B cell (primary cell): Measurements from ENCODE around the gene BRD9. TPM values are rescaled to one million over a fixed set of nuclear protein-coding genes. Genes with fewer than 3 reads are reported as not detected.

Experiments
- ATAC-seq: fragments of 200-7000 bp; cut with Tn5 transposase; one replicate; pipeline ENCODE4 v1.10.0; 2021; ENCODE audit warnings: low read depth, mild to moderate bottlenecking, moderate number of reproducible peaks, moderate library complexity
- CTCF ChIA-PET: fragments of 350-600 bp; sonication (Branson Sonifier 250); formaldehyde crosslinking; loops from one replicate; lab custom pipeline; 2021; ENCODE audit warnings: antibody characterized with exemption, inconsistent platforms; lab: Charles Lee
- POLR2A ChIA-PET: fragments of 350-600 bp; sonication (Branson Sonifier 250); formaldehyde crosslinking; loops from one replicate; lab custom pipeline; 2021; ENCODE audit warnings: antibody characterized with exemption; lab: Charles Lee
- DNase-seq: peaks from one replicate; pipeline ENCODE4 v3.0.0; 2013
- H2AFZ ChIP-seq: 2 replicates; pipeline ENCODE4 v1.6.1; 2012; ENCODE audit warnings: mild to moderate bottlenecking, low read depth, low read length; ENCODE audit not compliant: insufficient read depth, poor library complexity, severe bottlenecking
- H3K27ac ChIP-seq, 2 donors: 1 replicate in 1 of 2; 2 replicates in 1 of 2; pipeline ENCODE4 v1.5.1; 2012 to 2013; ENCODE audit warnings: low read length in 2 of 2, mild to moderate bottlenecking in 2 of 2, moderate library complexity in 1 of 2
- H3K27me3 ChIP-seq, 4 experiments: fragments of 200-600 bp in 1 of 4; sonication (generic) in 1 of 4; replicated peaks in 1 of 4; 1 replicate in 2 of 4; 2 replicates in 2 of 4; pipeline versions ENCODE4 v1.6.1 to v1.7.0; 2013 to 2016; ENCODE audit warnings: low read length in 3 of 4, mild to moderate bottlenecking in 2 of 4, mixed read lengths in 1 of 4, moderate library complexity in 1 of 4; ENCODE audit not compliant: insufficient read depth in 4 of 4, control insufficient read depth in 3 of 4; ENCODE audit errors: control extremely low read depth in 1 of 4
- H3K36me3 ChIP-seq, 2 experiments: replicated peaks in 1 of 2; 1 replicate in 1 of 2; 2 replicates in 1 of 2; pipeline versions ENCODE4 v1.6.1 to v1.7.1; 2013; ENCODE audit warnings: low read length in 1 of 2; ENCODE audit not compliant: insufficient read depth in 2 of 2, control insufficient read depth in 1 of 2; ENCODE audit errors: control extremely low read depth in 1 of 2, extremely low read depth in 1 of 2
- H3K4me1 ChIP-seq, 2 donors: fragments of 200-600 bp in 1 of 2; sonication (generic) in 1 of 2; 1 replicate in 1 of 2; 2 replicates in 1 of 2; pipeline versions ENCODE4 v1.5.1 to v1.6.1; 2013 to 2017; ENCODE audit warnings: low read length in 2 of 2; ENCODE audit not compliant: control insufficient read depth in 2 of 2, insufficient read depth in 2 of 2
- H3K4me2 ChIP-seq: replicated peaks from 2 replicates; pipeline ENCODE3; 2012; ENCODE audit warnings: mild to moderate bottlenecking, low read depth, low read length; ENCODE audit not compliant: poor library complexity, severe bottlenecking
- H3K4me3 ChIP-seq, 5 experiments: fragments of 200-600 bp in 1 of 5; sonication (generic) in 1 of 5; 1 replicate in 3 of 5; 2 replicates in 2 of 5; pipeline versions ENCODE4 v1.5.1 to v1.7.0; 2011 to 2016; ENCODE audit warnings: low read length in 4 of 5, mild to moderate bottlenecking in 4 of 5, low read depth in 2 of 5, control low read depth in 1 of 5, moderate library complexity in 1 of 5; ENCODE audit not compliant: insufficient read depth in 1 of 5; ENCODE audit errors: control extremely low read depth in 1 of 5, extremely low read depth in 1 of 5
- H3K79me2 ChIP-seq: fragments of 200-600 bp; sonication (generic); one replicate; pipeline ENCODE4 v1.6.0; 2016; ENCODE audit warnings: low read length; ENCODE audit not compliant: control insufficient read depth, insufficient read depth
- H3K9ac ChIP-seq: fragments of 200-600 bp; sonication (generic); 2 replicates; pipeline ENCODE4 v1.6.1; 2017; ENCODE audit warnings: mild to moderate bottlenecking, low read length, moderate library complexity
- H3K9me3 ChIP-seq, 3 donors: one replicate each; pipeline versions ENCODE4 v1.6.1 to v1.7.1; 2013; ENCODE audit warnings: low read length in 2 of 3; ENCODE audit not compliant: control insufficient read depth in 2 of 3, insufficient read depth in 1 of 3; ENCODE audit errors: control extremely low read depth in 1 of 3
- H4K20me1 ChIP-seq: 2 replicates; pipeline ENCODE4 v1.6.0; 2012; ENCODE audit warnings: mild to moderate bottlenecking, low read length; ENCODE audit not compliant: insufficient read depth, control insufficient read depth, poor library complexity, severe bottlenecking
- H3K27ac Mint-ChIP-seq: one replicate; pipeline ENCODE4 v1.8.0; 2021; ENCODE audit warnings: mixed read lengths
- H3K27me3 Mint-ChIP-seq: one replicate; pipeline ENCODE4 v1.8.0; 2021; ENCODE audit warnings: mixed read lengths
- H3K4me1 Mint-ChIP-seq: one replicate; pipeline ENCODE4 v1.8.0; 2021; ENCODE audit warnings: mixed read lengths
- H3K4me3 Mint-ChIP-seq: one replicate; pipeline ENCODE4 v1.8.0; 2021; ENCODE audit warnings: mixed read lengths
- H3K9me3 Mint-ChIP-seq: one replicate; pipeline ENCODE4 v1.8.0; 2022; ENCODE audit warnings: mixed read lengths; ENCODE audit not compliant: insufficient read depth
- EZH2 ChIP-seq: IDR thresholded peaks from 2 replicates; pipeline ENCODE4 v1.6.1; 2012; ENCODE audit warnings: borderline replicate concordance, low read depth, mild to moderate bottlenecking, moderate library complexity, low read length; ENCODE audit not compliant: insufficient read depth, poor library complexity, severe bottlenecking
- WGBS: methylation state at CpG from one replicate; pipeline ENCODE4 v1.1.5; 2013; ENCODE audit warnings: missing lambda C conversion rate; ENCODE audit not compliant: insufficient coverage; 5-methylcytosine and 5-hydroxymethylcytosine counted together
- intact Hi-C: fragments of 100-400 bp; cut with micrococcal nuclease; formaldehyde crosslinking; loops from one replicate; pipeline ENCODE4 v1.10.0; 2022
- polyA plus RNA-seq: library from polyadenylated mRNA; depleted of rRNA; stranded (reverse); fragments of >200 nt; gene quantifications from 2 replicates; pipeline ENCODE4 v1.2.3, GENCODE V29; 2012
- total RNA-seq, 2 donors: library from RNA; stranded (reverse); fragments of 120-200 nt in 1 of 2; gene quantifications; 1 replicate in 1 of 2; 2 replicates in 1 of 2; pipeline versions ENCODE4 v1.2.3 to v1.2.4, GENCODE V29; 2013 to 2022
- TF ChIP-seq, protein P1 (sequence below): fragments of 200-600 bp; IDR thresholded peaks from one replicate; pipeline ENCODE4 v1.8.0; 2022; ENCODE audit warnings: antibody characterized with exemption, mild to moderate bottlenecking

Gene BRD9
- total and polyA plus RNA-seq, 2 donors (not counting 1 experiment from before 2014, with no cell fraction given) = 28.3 to 68.6 TPM

DNA sequence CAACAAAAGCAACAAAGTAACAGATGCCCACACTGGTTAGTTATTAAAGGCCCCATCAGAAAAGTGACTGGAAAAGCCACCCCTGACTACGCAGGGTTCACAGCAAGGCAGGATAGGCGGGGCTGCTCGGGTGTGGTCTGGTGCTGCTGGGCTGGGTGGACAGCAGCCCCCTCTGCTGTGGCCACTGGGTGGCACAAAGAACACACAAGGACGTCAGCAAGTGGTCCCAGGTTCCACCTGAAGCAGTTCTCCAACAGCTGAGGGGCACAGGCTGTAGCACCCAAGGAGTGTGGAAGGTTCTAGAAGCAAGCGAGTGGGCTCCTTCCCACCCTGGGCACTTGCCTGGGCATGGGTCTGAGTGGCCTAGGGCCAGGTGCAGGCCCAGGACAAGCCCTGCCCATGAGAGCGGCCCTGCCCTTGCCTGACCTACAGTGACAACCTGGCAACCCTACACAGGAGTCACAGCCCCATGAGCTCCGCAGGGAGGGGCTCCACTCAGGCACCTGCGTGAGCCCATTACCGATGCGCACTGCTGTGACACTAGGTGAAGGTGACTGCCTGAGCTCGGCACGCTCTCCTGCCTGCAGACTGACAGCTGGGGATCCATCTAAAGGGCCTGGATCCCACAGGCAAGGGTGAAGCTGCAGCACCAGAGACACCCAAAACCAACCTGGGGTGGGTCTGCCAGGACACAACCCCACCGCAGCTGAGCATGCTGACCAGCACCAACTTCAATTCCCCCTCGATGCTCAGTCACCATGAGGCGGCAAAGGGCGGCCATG, 8.1 kb downstream of the BRD9 start:
- WGBS = 97% methylated on average over 16 of the region's 16 CpGs
- Histone ChIP-seq H2AFZ (no peak overlapping the region), H3K4me3 (no peak overlapping the region), H3K9ac (no peak overlapping the region), H3K27ac (no peak overlapping the region), H3K9me3 (peaks cover 0 to 9% (median 0%) of the 10 kb centered on the region in 3 donors), H4K20me1 (peaks cover 46% of the 10 kb centered on the region), H3K79me2 (peaks cover 34% of the 10 kb centered on the region), H3K4me1 (no peaks in the 10 kb centered on the region), H3K27me3 (no peaks in the 10 kb centered on the region), H3K4me2 (no peak overlapping the region), H3K36me3 (peaks cover 3 to 86% of the 10 kb centered on the region in 2 experiments)
- intact Hi-C loops = no loop called here
- TF ChIP-seq, protein P1, sequence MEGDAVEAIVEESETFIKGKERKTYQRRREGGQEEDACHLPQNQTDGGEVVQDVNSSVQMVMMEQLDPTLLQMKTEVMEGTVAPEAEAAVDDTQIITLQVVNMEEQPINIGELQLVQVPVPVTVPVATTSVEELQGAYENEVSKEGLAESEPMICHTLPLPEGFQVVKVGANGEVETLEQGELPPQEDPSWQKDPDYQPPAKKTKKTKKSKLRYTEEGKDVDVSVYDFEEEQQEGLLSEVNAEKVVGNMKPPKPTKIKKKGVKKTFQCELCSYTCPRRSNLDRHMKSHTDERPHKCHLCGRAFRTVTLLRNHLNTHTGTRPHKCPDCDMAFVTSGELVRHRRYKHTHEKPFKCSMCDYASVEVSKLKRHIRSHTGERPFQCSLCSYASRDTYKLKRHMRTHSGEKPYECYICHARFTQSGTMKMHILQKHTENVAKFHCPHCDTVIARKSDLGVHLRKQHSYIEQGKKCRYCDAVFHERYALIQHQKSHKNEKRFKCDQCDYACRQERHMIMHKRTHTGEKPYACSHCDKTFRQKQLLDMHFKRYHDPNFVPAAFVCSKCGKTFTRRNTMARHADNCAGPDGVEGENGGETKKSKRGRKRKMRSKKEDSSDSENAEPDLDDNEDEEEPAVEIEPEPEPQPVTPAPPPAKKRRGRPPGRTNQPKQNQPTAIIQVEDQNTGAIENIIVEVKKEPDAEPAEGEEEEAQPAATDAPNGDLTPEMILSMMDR = no peak
- ChIA-PET POLR2A (no interaction called here), CTCF (no interaction called here)
- Mint-ChIP-seq H3K4me3 (no peak overlapping the region), H3K9me3 (no peaks in the 10 kb centered on the region), H3K27me3 (no peaks in the 10 kb centered on the region), H3K27ac (no peak overlapping the region), H3K4me1 (peaks cover 5% of the 10 kb centered on the region)
- DNase-seq (no peak), ATAC-seq (no peak)

DNA sequence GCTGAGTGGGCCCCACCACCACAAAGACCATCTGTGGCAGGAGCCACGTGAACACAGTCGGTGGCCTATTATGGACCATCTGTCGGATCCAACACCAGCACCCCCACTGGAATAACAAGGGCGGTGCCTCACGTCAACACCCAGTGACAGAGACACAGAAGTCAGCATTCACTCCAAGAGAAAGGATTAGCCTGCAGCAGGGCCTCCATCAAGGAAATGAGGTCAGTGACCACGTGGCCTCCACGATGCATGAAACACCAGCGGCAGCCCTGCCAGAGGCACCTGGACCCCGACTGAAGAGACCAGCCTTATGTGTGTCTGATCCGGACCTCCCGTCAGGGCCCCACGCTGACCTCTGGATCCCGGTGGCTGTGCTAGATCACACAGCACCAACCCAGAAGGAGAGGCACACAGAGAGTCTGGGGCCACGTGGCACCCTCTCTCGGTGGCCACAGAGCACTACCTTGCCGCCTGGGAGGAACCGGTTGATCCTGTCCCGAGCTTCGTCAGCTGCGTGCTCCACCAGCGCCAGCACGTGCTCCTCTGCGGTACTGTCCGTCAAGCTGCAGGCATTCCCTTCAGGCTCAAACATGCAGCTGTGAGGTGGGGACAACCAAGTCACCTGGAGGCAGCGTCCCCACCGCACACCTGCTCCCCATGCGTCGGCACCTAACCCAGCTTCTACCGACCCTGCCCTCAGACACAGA, 9.0 kb downstream of the BRD9 start:
- POLR2A ChIA-PET = no interaction called here

More for the DNA sequence above, 9.0 kb downstream of the BRD9 start:
- no peaks in the 10 kb centered on the region for H3K9me3 Mint-ChIP-seq
- H3K79me2 ChIP-seq = peaks cover 31% of the 10 kb centered on the region
- no peak overlapping the region for H3K4me2 ChIP-seq
- intact Hi-C loops = no loop called here
- no peak overlapping the region for H3K9ac ChIP-seq
- H3K27me3 ChIP-seq = no peaks in the 10 kb centered on the region
- whole genome bisulfite sequencing = 95% methylated on average over 28 of the region's 29 CpGs
- no peak overlapping the region for H2AFZ ChIP-seq
- H3K4me3 Mint-ChIP-seq = no peak overlapping the region
- peaks cover 0 to 9% (median 0%) of the 10 kb centered on the region in 3 donors for H3K9me3 ChIP-seq
- no peaks in the 10 kb centered on the region for H3K27me3 Mint-ChIP-seq
- no peak for DNase-seq
- TF ChIP-seq, protein P1 = no peak
- no peak for TF ChIP-seq EZH2
- peaks cover 3 to 78% of the 10 kb centered on the region in 2 experiments for H3K36me3 ChIP-seq
- CTCF ChIA-PET = no interaction called here
- no peak overlapping the region for H3K27ac Mint-ChIP-seq
- ATAC-seq = no peak
- H3K4me1 ChIP-seq = no peaks in the 10 kb centered on the region
- H3K4me3 ChIP-seq = no peak overlapping the region
- peaks cover 5% of the 10 kb centered on the region for H3K4me1 Mint-ChIP-seq
- peaks cover 46% of the 10 kb centered on the region for H4K20me1 ChIP-seq
- no peak overlapping the region for H3K27ac ChIP-seq
